HepG2 (cell line): ENCODE measurements around the gene PXK. TPM values are rescaled to one million over a fixed set of nuclear protein-coding genes. Genes with fewer than 3 reads are reported as not detected.

Experiments used
- ATAC-seq: fragments of 200-7000 bp; cut with Tn5 transposase; 3 replicates; pipeline ENCODE4 v1.9.1; 2020; ENCODE audit warnings: mild to moderate bottlenecking, moderate library complexity
- BruUV-seq: library from RNA; stranded (reverse); fragments of 400-500 nt; replicated peaks from 2 replicates; lab custom pipeline; 2021; lab: Mats Ljungman, UMichigan
- CTCF ChIA-PET: fragments of 300-600 bp; formaldehyde crosslinking; extraction: SDS; loops from one replicate; lab custom pipeline; 2021; ENCODE audit warnings: low total read pairs, inconsistent platforms, low intra/inter-chr PET ratio; lab: Yijun Ruan, JAX
- POLR2A ChIA-PET: fragments of 350-600 bp; sonication (Branson Sonifier 250); formaldehyde crosslinking; loops from one replicate; lab custom pipeline; 2020; ENCODE audit warnings: antibody characterized with exemption, inconsistent platforms; lab: Yijun Ruan, JAX
- DNase-seq: peaks from one replicate; pipeline ENCODE4 v3.0.0-alpha.2; 2015; ENCODE audit warnings: low spot score
- FAIRE-seq: peaks from 3 replicates; lab custom pipeline; 2011; peaks lifted over from hg19 to GRCh38; lab: Jason Lieb, UNC
- H2AFZ ChIP-seq: one replicate; pipeline ENCODE4 v1.6.1; 2011; ENCODE audit warnings: low read length, inconsistent platforms
- H3K27ac ChIP-seq: fragments of 300-600 bp; 3 replicates; pipeline ENCODE4 v1.8.0; 2011; ENCODE audit warnings: mixed run types, mild to moderate bottlenecking, mixed read lengths, low read length, inconsistent platforms; ENCODE audit not compliant: insufficient read depth; ENCODE audit errors: extremely low read length
- H3K27me3 ChIP-seq, 2 experiments: fragments of 200-600 bp in 1 of 2; 2 replicates in 1 of 2; 3 replicates in 1 of 2; pipeline versions ENCODE4 v1.6.0 to v1.8.0; 2011; ENCODE audit warnings: low read length in 2 of 2, mild to moderate bottlenecking in 2 of 2, moderate library complexity in 2 of 2, inconsistent platforms in 1 of 2; ENCODE audit not compliant: insufficient read depth in 2 of 2, control insufficient read depth in 1 of 2
- H3K36me3 ChIP-seq, 2 experiments: fragments of 200-600 bp in 1 of 2; replicated peaks in 1 of 2; 2 replicates in 1 of 2; 3 replicates in 1 of 2; pipeline versions ENCODE4 v1.5.1 to v1.8.0; 2011; ENCODE audit warnings: low read length in 2 of 2, inconsistent platforms in 1 of 2; ENCODE audit not compliant: insufficient read depth in 2 of 2, control insufficient read depth in 1 of 2
- H3K4me1 ChIP-seq: 2 replicates; pipeline ENCODE4 v1.5.1; 2012; ENCODE audit warnings: low read length, inconsistent platforms; ENCODE audit not compliant: insufficient read depth
- H3K4me2 ChIP-seq: 2 replicates; pipeline ENCODE4 v1.6.0; 2011; ENCODE audit warnings: low read depth, low read length, inconsistent platforms
- H3K4me3 ChIP-seq, 3 experiments: fragments of 200-600 bp in 1 of 3; sonication (generic), shearing (Covaris generic) in 1 of 3; replicated peaks in 1 of 3; 2 replicates each; pipeline ENCODE4 v1.5.1; 2011 to 2016; ENCODE audit warnings: low read length in 3 of 3, inconsistent platforms in 2 of 3, low read depth in 2 of 3, mild to moderate bottlenecking in 2 of 3, control low read depth in 1 of 3, mixed read lengths in 1 of 3; ENCODE audit not compliant: insufficient read depth in 1 of 3
- H3K79me2 ChIP-seq: one replicate; pipeline ENCODE4 v1.6.1; 2011; ENCODE audit warnings: low read length, inconsistent platforms; ENCODE audit not compliant: insufficient read depth
- H3K9ac ChIP-seq: 2 replicates; pipeline ENCODE4 v1.6.0; 2011; ENCODE audit warnings: mild to moderate bottlenecking, low read depth, low read length, inconsistent platforms; ENCODE audit not compliant: insufficient read depth
- H3K9me3 ChIP-seq: 2 replicates; pipeline ENCODE4 v1.5.1; 2012; ENCODE audit warnings: mild to moderate bottlenecking, low read length
- H4K20me1 ChIP-seq: 2 replicates; pipeline ENCODE4 v1.6.0; 2011; ENCODE audit warnings: inconsistent platforms, mild to moderate bottlenecking, low read length, moderate library complexity; ENCODE audit not compliant: insufficient read depth
- ELF3 ChIP-seq: IDR thresholded peaks from 2 replicates; pipeline ENCODE4 v1.6.1; 2016; ENCODE audit warnings: missing genetic modification reagents, missing compliant biosample characterization
- EZH2 ChIP-seq: conservative IDR thresholded peaks from 2 replicates; pipeline ENCODE4 v1.6.1; 2012; ENCODE audit warnings: mild to moderate bottlenecking, low read depth, low read length, moderate library complexity
- FOXA1 ChIP-seq, 2 experiments: fragments of 450-650 bp in 1 of 2; sonication (generic) in 1 of 2; formaldehyde crosslinking in 1 of 2; IDR thresholded peaks; 2 replicates each; pipeline versions ENCODE4 v1.4.0 to v1.6.1; 2016 to 2020; ENCODE audit warnings: missing genetic modification reagents in 1 of 2
- KLF15 ChIP-seq: sonication (generic); formaldehyde crosslinking; IDR thresholded peaks from 2 replicates; pipeline ENCODE4 v1.8.1; 2023; ENCODE audit warnings: borderline replicate concordance, mild to moderate bottlenecking, inconsistent platforms, missing genetic modification reagents, mixed read lengths
- MAFG ChIP-seq: sonication (generic); formaldehyde crosslinking; IDR thresholded peaks from 2 replicates; pipeline ENCODE4 v1.5.1; 2020; ENCODE audit warnings: mild to moderate bottlenecking, missing genetic modification reagents
- PCBP1 ChIP-seq: fragments of 200-400 bp; formaldehyde crosslinking; IDR thresholded peaks from 2 replicates; pipeline ENCODE4 v1.6.1; 2017; ENCODE audit warnings: mild to moderate bottlenecking, low read depth, low read length, borderline replicate concordance
- POLR2G ChIP-seq: fragments of 200-400 bp; formaldehyde crosslinking; IDR thresholded peaks from 2 replicates; pipeline ENCODE4 v1.6.1; 2018; ENCODE audit warnings: mild to moderate bottlenecking, low read depth, low read length, moderate library complexity
- ZNF234 ChIP-seq: sonication (generic); formaldehyde crosslinking; conservative IDR thresholded peaks from 2 replicates; pipeline ENCODE4 v1.5.1; 2020; ENCODE audit warnings: mild to moderate bottlenecking, missing genetic modification reagents
- ZNF274 ChIP-seq: sonication (generic); formaldehyde crosslinking; IDR thresholded peaks from 2 replicates; pipeline ENCODE4 v1.5.1; 2020; ENCODE audit warnings: mild to moderate bottlenecking, missing genetic modification reagents
- ZNF30 ChIP-seq: sonication (generic); formaldehyde crosslinking; IDR thresholded peaks from 2 replicates; pipeline ENCODE4 v1.5.0; 2020; ENCODE audit warnings: mild to moderate bottlenecking, missing genetic modification reagents
- ZNF496 ChIP-seq: sonication (generic); formaldehyde crosslinking; IDR thresholded peaks from 2 replicates; pipeline ENCODE4 v1.8.1; 2023; ENCODE audit warnings: mild to moderate bottlenecking, moderate library complexity, missing genetic modification reagents; ENCODE audit not compliant: insufficient replicate concordance
- ZNF75D ChIP-seq: sonication (generic); formaldehyde crosslinking; IDR thresholded peaks from 2 replicates; pipeline ENCODE4 v1.8.1; 2023; ENCODE audit warnings: missing genetic modification reagents, mild to moderate bottlenecking, borderline replicate concordance
- WGBS: methylation state at CpG from one replicate; pipeline ENCODE4 v1.1.6; 2017; ENCODE audit warnings: low lambda C conversion rate; 5-methylcytosine and 5-hydroxymethylcytosine counted together
- in situ Hi-C: cut with HindIII; loops from 2 replicates; pipeline ENCODE4 v1.10.0; 2017; ENCODE audit warnings: low pct_unique_long_range_greater_than_20kb; ENCODE audit not compliant: extremely low pct_ligation_motif_present
- intact Hi-C: fragments of 100-400 bp; cut with micrococcal nuclease; formaldehyde crosslinking; loops from one replicate; pipeline ENCODE4 v1.10.0; 2022; ENCODE audit not compliant: unreplicated experiment
- polyA plus RNA-seq, 8 experiments: library from polyadenylated mRNA; depleted of rRNA in 3 of 8; stranded (reverse) in 7 of 8; unstranded in 1 of 8; fragments of >200 nt; fragmentation: Illumina TruSeq in 4 of 8; extraction: Trizol in 4 of 8; gene quantifications; 2 replicates each; pipeline versions ENCODE4 v1.2.1 to v1.2.3, GENCODE V29; 2011 to 2016; ENCODE audit warnings: low read depth in 4 of 8, missing spikeins in 1 of 8, mixed read lengths in 1 of 8; ENCODE audit not compliant: insufficient read depth in 1 of 8
- total RNA-seq, 5 experiments: library from RNA; depleted of rRNA; stranded (reverse); fragments of >200 nt; fragmentation: Illumina TruSeq; extraction: Trizol; gene quantifications; 2 replicates each; pipeline ENCODE4 v1.2.3, GENCODE V29; 2016; ENCODE audit warnings: low read depth in 1 of 5
- TF ChIP-seq, protein P1 (sequence below): sonication (generic); formaldehyde crosslinking; IDR thresholded peaks from 2 replicates; pipeline ENCODE4 v1.8.0; 2022; ENCODE audit warnings: mild to moderate bottlenecking, missing genetic modification reagents, moderate library complexity
- TF ChIP-seq, protein P2 (sequence below): sonication (generic); formaldehyde crosslinking; IDR thresholded peaks from 2 replicates; pipeline ENCODE4 v1.4.0; 2020; ENCODE audit warnings: mild to moderate bottlenecking, missing genetic modification reagents
- TF ChIP-seq, protein P3 (sequence below): conservative IDR thresholded peaks from 2 replicates; pipeline ENCODE4 v1.6.1; 2018; ENCODE audit warnings: missing genetic modification reagents

The PXK gene
- total and polyA plus RNA-seq, 2 of the 13 experiments (the other 11 are each of a cell fraction or from before 2014, with no cell fraction given) = 6.4 to 18.6 TPM

DNA sequence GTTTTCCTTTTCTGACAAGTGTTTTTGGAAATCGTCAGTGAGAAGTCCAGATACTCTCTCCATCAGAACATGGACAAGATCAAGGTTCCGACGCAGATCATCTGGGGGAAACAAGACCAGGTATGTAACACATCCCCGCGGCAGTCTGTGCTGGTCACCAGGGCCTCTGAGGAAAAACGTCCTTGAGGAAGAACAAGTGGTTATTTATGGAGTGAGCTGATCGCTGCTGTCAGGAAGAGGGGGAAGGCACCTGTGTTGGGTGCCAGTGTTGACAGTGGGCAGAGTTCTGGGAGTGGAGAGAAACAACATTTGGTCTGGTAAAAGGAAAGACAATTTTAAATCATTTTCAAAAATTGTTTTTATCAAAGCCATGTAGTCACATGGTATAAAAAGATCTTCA is 47.4 kb upstream of the PXK start:
- POLR2A ChIA-PET = no interaction called here
- no peak for TF ChIP-seq ZNF75D
- no peak for TF ChIP-seq MAFG
- no peak for TF ChIP-seq ZNF30 (CRISPR knock-in tag)
- TF ChIP-seq ZNF274 (CRISPR knock-in tag) = no peak
- TF ChIP-seq, protein P1, sequence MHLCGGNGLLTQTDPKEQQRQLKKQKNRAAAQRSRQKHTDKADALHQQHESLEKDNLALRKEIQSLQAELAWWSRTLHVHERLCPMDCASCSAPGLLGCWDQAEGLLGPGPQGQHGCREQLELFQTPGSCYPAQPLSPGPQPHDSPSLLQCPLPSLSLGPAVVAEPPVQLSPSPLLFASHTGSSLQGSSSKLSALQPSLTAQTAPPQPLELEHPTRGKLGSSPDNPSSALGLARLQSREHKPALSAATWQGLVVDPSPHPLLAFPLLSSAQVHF (CRISPR knock-in tag) = no peak
- no peak for TF ChIP-seq ZNF234 (CRISPR knock-in tag)
- TF ChIP-seq POLR2G = no peak
- no peak for TF ChIP-seq EZH2
- no peak for TF ChIP-seq PCBP1
- no peak for TF ChIP-seq FOXA1 (IDR thresholded peaks at IDR 0.05)
- TF ChIP-seq FOXA1 (CRISPR knock-in tag; IDR thresholded peaks at IDR 0.05) = no peak
- TF ChIP-seq ZNF496 (CRISPR knock-in tag) = no peak
- TF ChIP-seq, protein P2, sequence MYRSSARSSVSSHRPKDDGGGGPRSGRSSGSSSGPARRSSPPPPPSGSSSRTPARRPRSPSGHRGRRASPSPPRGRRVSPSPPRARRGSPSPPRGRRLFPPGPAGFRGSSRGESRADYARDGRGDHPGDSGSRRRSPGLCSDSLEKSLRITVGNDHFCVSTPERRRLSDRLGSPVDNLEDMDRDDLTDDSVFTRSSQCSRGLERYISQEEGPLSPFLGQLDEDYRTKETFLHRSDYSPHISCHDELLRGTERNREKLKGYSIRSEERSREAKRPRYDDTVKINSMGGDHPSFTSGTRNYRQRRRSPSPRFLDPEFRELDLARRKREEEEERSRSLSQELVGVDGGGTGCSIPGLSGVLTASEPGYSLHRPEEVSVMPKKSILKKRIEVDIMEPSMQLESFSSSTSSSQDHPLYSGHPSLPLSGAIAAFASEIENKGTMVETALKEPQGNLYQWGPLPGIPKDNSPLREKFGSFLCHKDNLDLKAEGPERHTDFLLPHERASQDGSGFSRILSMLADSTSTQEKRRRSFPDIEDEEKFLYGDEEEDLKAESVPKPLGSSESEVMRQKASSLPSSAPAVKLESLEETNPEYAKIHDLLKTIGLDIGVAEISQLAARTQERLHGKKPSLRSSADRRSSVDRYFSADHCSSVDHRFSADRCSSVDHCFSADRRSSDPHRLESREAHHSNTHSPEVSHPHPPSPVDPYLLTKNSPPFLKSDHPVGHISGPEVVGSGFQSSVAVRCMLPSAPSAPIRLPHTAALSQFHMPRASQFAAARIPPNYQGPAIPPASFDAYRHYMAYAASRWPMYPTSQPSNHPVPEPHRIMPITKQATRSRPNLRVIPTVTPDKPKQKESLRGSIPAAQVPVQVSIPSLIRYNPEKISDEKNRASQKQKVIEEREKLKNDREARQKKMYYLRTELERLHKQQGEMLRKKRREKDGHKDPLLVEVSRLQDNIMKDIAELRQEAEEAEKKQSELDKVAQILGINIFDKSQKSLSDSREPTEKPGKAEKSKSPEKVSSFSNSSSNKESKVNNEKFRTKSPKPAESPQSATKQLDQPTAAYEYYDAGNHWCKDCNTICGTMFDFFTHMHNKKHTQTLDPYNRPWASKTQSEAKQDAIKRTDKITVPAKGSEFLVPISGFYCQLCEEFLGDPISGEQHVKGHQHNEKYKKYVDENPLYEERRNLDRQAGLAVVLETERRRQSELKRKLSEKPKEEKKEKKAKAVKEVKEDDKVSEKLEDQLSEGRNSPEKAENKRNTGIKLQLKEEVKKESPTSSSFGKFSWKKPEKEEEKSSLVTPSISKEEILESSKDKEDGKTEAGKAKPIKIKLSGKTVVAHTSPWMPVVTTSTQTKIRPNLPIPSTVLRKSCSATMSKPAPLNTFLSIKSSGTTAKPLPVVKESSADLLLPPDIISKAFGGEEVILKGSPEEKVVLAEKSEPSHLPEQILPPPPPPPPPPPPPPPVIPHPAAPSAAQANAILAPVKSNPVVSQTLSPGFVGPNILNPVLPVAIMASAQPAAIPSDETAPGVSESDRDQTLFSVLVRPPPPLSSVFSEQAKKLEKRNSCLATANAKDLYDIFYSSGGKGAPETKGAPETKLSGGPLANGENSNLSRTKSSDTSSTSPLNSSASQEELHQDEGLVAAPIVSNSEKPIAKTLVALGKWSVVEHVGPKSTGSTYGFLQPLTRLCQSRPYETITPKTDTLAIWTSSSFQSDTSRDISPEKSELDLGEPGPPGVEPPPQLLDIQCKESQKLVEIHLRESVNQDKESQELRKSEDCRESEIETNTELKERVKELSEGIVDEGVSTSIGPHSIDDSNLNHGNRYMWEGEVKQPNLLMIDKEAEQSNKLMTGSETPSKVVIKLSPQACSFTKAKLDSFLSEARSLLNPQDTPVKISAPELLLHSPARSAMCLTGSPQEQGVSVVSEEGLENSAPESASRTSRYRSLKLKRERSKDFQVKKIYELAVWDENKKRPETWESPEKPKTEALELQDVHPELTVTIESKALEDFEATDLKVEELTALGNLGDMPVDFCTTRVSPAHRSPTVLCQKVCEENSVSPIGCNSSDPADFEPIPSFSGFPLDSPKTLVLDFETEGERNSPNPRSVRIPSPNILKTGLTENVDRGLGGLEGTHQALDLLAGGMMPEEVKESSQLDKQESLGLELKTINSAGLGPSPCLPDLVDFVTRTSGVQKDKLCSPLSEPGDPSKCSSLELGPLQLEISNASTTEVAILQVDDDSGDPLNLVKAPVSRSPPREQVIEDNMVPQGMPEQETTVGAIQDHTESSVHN (CRISPR knock-in tag) = no peak
- TF ChIP-seq ELF3 (CRISPR knock-in tag) = no peak
- no peak for TF ChIP-seq KLF15 (CRISPR knock-in tag)
- TF ChIP-seq, protein P3, sequence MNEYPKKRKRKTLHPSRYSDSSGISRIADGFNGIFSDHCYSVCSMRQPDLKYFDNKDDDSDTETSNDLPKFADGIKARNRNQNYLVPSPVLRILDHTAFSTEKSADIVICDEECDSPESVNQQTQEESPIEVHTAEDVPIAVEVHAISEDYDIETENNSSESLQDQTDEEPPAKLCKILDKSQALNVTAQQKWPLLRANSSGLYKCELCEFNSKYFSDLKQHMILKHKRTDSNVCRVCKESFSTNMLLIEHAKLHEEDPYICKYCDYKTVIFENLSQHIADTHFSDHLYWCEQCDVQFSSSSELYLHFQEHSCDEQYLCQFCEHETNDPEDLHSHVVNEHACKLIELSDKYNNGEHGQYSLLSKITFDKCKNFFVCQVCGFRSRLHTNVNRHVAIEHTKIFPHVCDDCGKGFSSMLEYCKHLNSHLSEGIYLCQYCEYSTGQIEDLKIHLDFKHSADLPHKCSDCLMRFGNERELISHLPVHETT (CRISPR knock-in tag) = no peak

More for the DNA sequence above, 47.4 kb upstream of the PXK start:
- ATAC-seq = no peak
- Histone ChIP-seq H3K27me3 (no peaks in the 10 kb centered on the region), H4K20me1 (no peaks in the 10 kb centered on the region), H3K4me1 (peaks cover 24% of the 10 kb centered on the region), H2AFZ (no peak overlapping the region), H3K9me3 (no peaks in the 10 kb centered on the region), H3K9ac (no peak overlapping the region), H3K79me2 (no peaks in the 10 kb centered on the region), H3K4me2 (no peak overlapping the region), H3K27ac (no peak overlapping the region), H3K4me3 (no peak overlapping the region), H3K36me3 (peaks cover 0 to 6% of the 10 kb centered on the region in 2 experiments; a peak in 3 of 5 replicates)
- no TSS peak for BruUV-seq
- FAIRE-seq = no peak
- intact Hi-C loops = loop anchor here (5.0 kb wide), 1 partner anchor 48 kb away; the partner anchor contains the start of gene ABHD6
- in situ Hi-C loops = no loop called here
- 83% methylated on average over 7 of the region's 7 CpGs for WGBS
- CTCF ChIA-PET = no interaction called here
- no peak for DNase-seq
